WTC11 (cell line): ENCODE measurements around the gene GRK4. TPM values are rescaled to one million over a fixed set of nuclear protein-coding genes. Genes with fewer than 3 reads are reported as not detected.
A peak's percentile ranks its signal among the peaks of the same experiment; 100 is the strongest.

Experiments
- ATAC-seq: fragments of 200-7000 bp; cut with Tn5 transposase; 2 replicates; pipeline ENCODE4 v1.10.0; 2021; ENCODE audit warnings: mild to moderate bottlenecking, moderate library complexity
- CTCF ChIA-PET: fragments of 300-600 bp; sonication (Branson Sonifier 250); formaldehyde crosslinking; loops from one replicate; lab custom pipeline; 2021; ENCODE audit warnings: antibody characterized with exemption; lab: Charles Lee
- POLR2A ChIA-PET: fragments of 350-600 bp; sonication (Branson Sonifier 250); formaldehyde crosslinking; loops from one replicate; lab custom pipeline; 2021; ENCODE audit warnings: antibody characterized with exemption; lab: Charles Lee
- DNase-seq: peaks from one replicate; pipeline ENCODE4 v3.0.0; 2021; ENCODE audit warnings: low spot score
- H3K27ac Mint-ChIP-seq: 2 replicates; pipeline ENCODE4 v1.8.0; 2021; ENCODE audit warnings: mixed read lengths
- H3K27me3 Mint-ChIP-seq: 2 replicates; pipeline ENCODE4 v1.8.0; 2021; ENCODE audit warnings: low read depth, mild to moderate bottlenecking, moderate library complexity, mixed read lengths
- H3K36me3 Mint-ChIP-seq: 2 replicates; pipeline ENCODE4 v1.8.0; 2021; ENCODE audit warnings: mixed read lengths
- H3K4me1 Mint-ChIP-seq: 2 replicates; pipeline ENCODE4 v1.8.0; 2022; ENCODE audit warnings: mixed read lengths
- H3K4me3 Mint-ChIP-seq: 2 replicates; pipeline ENCODE4 v1.8.0; 2021; ENCODE audit warnings: mild to moderate bottlenecking, moderate library complexity, mixed read lengths
- H3K9me3 Mint-ChIP-seq: 2 replicates; pipeline ENCODE4 v1.8.0; 2021; ENCODE audit warnings: mixed read lengths
- CREM ChIP-seq: sonication (generic); formaldehyde crosslinking; IDR thresholded peaks from 2 replicates; pipeline ENCODE4 v1.8.1; 2022; ENCODE audit warnings: mild to moderate bottlenecking, missing genetic modification reagents, moderate library complexity
- ETV6 ChIP-seq: sonication (generic); formaldehyde crosslinking; IDR thresholded peaks from 2 replicates; pipeline ENCODE4 v1.8.1; 2022; ENCODE audit warnings: mild to moderate bottlenecking, missing genetic modification reagents
- FOXK1 ChIP-seq: sonication (generic); formaldehyde crosslinking; IDR thresholded peaks from 2 replicates; pipeline ENCODE4 v1.8.0; 2022; ENCODE audit warnings: mild to moderate bottlenecking, moderate library complexity, missing genetic modification reagents
- JAZF1 ChIP-seq: fragments of 250-450 bp; sonication (Bioruptor Pico); IDR thresholded peaks from 2 replicates; pipeline ENCODE4 v1.9.0; 2021; ENCODE audit warnings: moderate library complexity, mild to moderate bottlenecking, inconsistent platforms
- JUN ChIP-seq: sonication (generic); formaldehyde crosslinking; IDR thresholded peaks from 2 replicates; pipeline ENCODE4 v1.8.0; 2023; ENCODE audit warnings: mild to moderate bottlenecking, missing genetic modification reagents
- NR3C1 ChIP-seq: sonication (generic); formaldehyde crosslinking; conservative IDR thresholded peaks from 2 replicates; pipeline ENCODE4 v1.8.1; 2023; ENCODE audit warnings: low read depth, mild to moderate bottlenecking, missing genetic modification reagents
- SMAD3 ChIP-seq: sonication (generic); formaldehyde crosslinking; IDR thresholded peaks from 2 replicates; pipeline ENCODE4 v1.8.0; 2022; ENCODE audit warnings: missing genetic modification reagents, mild to moderate bottlenecking, borderline replicate concordance
- TEAD1 ChIP-seq: sonication (generic); formaldehyde crosslinking; IDR thresholded peaks from 2 replicates; pipeline ENCODE4 v1.8.0; 2022; ENCODE audit warnings: mild to moderate bottlenecking, missing genetic modification reagents
- TEAD4 ChIP-seq: sonication (generic); formaldehyde crosslinking; IDR thresholded peaks from 2 replicates; pipeline ENCODE4 v1.8.0; 2022; ENCODE audit warnings: mild to moderate bottlenecking, missing genetic modification reagents
- ZBTB21 ChIP-seq: sonication (generic); formaldehyde crosslinking; IDR thresholded peaks from 2 replicates; pipeline ENCODE4 v1.8.1; 2023; ENCODE audit warnings: mild to moderate bottlenecking, missing genetic modification reagents, borderline replicate concordance
- ZNF121 ChIP-seq: sonication (generic); formaldehyde crosslinking; IDR thresholded peaks from 2 replicates; pipeline ENCODE4 v1.8.0; 2023; ENCODE audit warnings: missing genetic modification reagents
- total RNA-seq: library from RNA; stranded (reverse); gene quantifications from 3 replicates; pipeline ENCODE4 v1.2.3, GENCODE V29; 2021
- TF ChIP-seq, protein P1 (sequence below): sonication (generic); formaldehyde crosslinking; IDR thresholded peaks from 2 replicates; pipeline ENCODE4 v1.8.0; 2022; ENCODE audit warnings: mild to moderate bottlenecking, missing genetic modification reagents
- TF ChIP-seq, protein P2 (sequence below): sonication (generic); formaldehyde crosslinking; IDR thresholded peaks from 2 replicates; pipeline ENCODE4 v1.8.1; 2023; ENCODE audit warnings: mild to moderate bottlenecking, missing genetic modification reagents, moderate library complexity
- TF ChIP-seq, protein P3 (sequence below): sonication (generic); formaldehyde crosslinking; IDR thresholded peaks from 2 replicates; pipeline ENCODE4 v1.8.1; 2022; ENCODE audit warnings: mild to moderate bottlenecking, missing genetic modification reagents, moderate library complexity, borderline replicate concordance
- TF ChIP-seq, protein P4 (sequence below): sonication (generic); formaldehyde crosslinking; IDR thresholded peaks from 2 replicates; pipeline ENCODE4 v1.8.1; 2023; ENCODE audit warnings: mild to moderate bottlenecking, missing genetic modification reagents, borderline replicate concordance
- TF ChIP-seq, protein P5 (sequence below): sonication (generic); formaldehyde crosslinking; IDR thresholded peaks from 2 replicates; pipeline ENCODE4 v1.8.0; 2023; ENCODE audit warnings: mild to moderate bottlenecking, missing genetic modification reagents

Gene GRK4
- total RNA-seq, 1 experiment from 2014 or later = 1.4 TPM

DNA sequence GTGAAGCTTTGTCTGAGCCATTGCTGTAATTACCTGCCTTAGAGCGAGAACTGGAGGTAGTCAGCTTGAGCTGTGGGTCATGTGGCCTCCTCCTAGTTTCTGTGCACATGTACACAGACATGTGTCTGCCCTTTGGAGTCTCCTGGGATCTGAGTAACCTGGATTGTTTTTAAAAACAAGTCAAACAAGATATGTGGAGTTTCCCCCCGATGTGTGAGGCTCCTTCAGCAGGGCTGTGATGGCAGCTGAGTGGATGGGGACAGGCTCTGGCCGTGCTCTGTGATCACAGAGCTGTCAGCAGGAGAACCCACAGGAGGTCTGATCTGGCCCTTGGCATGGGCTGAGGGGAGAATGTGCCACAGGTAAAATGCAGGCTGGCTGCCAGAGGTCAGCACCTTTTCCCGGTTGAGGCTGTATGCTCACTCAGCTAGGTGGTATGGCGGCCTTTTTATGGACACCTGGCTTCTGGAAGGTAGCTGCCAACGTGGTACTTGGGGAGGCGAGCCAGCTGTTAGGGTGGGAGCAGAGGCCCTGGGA is 38.5 kb upstream of the GRK4 start:
- Mint-ChIP-seq H3K9me3 (peaks cover 28% of the 10 kb centered on the region), H3K27ac (peak overlapping the region; percentile 80), H3K27me3 (no peaks in the 10 kb centered on the region), H3K4me1 (peaks cover 34% of the 10 kb centered on the region), H3K36me3 (peaks cover 70% of the 10 kb centered on the region)
- POLR2A ChIA-PET = no interaction called here
- no peak for DNase-seq
- ATAC-seq = no peak
- TF ChIP-seq JUN = no peak
- TF ChIP-seq, protein P1, sequence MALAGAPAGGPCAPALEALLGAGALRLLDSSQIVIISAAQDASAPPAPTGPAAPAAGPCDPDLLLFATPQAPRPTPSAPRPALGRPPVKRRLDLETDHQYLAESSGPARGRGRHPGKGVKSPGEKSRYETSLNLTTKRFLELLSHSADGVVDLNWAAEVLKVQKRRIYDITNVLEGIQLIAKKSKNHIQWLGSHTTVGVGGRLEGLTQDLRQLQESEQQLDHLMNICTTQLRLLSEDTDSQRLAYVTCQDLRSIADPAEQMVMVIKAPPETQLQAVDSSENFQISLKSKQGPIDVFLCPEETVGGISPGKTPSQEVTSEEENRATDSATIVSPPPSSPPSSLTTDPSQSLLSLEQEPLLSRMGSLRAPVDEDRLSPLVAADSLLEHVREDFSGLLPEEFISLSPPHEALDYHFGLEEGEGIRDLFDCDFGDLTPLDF (CRISPR knock-in tag) = no peak
- no peak for TF ChIP-seq TEAD4 (CRISPR knock-in tag)
- TF ChIP-seq NR3C1 (CRISPR knock-in tag) = no peak
- TF ChIP-seq, protein P2, sequence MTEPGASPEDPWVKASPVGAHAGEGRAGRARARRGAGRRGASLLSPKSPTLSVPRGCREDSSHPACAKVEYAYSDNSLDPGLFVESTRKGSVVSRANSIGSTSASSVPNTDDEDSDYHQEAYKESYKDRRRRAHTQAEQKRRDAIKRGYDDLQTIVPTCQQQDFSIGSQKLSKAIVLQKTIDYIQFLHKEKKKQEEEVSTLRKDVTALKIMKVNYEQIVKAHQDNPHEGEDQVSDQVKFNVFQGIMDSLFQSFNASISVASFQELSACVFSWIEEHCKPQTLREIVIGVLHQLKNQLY (CRISPR knock-in tag) = no peak
- no peak for TF ChIP-seq ETV6 (CRISPR knock-in tag)
- TF ChIP-seq, protein P3, sequence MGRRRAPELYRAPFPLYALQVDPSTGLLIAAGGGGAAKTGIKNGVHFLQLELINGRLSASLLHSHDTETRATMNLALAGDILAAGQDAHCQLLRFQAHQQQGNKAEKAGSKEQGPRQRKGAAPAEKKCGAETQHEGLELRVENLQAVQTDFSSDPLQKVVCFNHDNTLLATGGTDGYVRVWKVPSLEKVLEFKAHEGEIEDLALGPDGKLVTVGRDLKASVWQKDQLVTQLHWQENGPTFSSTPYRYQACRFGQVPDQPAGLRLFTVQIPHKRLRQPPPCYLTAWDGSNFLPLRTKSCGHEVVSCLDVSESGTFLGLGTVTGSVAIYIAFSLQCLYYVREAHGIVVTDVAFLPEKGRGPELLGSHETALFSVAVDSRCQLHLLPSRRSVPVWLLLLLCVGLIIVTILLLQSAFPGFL (CRISPR knock-in tag) = no peak
- TF ChIP-seq, protein P4, sequence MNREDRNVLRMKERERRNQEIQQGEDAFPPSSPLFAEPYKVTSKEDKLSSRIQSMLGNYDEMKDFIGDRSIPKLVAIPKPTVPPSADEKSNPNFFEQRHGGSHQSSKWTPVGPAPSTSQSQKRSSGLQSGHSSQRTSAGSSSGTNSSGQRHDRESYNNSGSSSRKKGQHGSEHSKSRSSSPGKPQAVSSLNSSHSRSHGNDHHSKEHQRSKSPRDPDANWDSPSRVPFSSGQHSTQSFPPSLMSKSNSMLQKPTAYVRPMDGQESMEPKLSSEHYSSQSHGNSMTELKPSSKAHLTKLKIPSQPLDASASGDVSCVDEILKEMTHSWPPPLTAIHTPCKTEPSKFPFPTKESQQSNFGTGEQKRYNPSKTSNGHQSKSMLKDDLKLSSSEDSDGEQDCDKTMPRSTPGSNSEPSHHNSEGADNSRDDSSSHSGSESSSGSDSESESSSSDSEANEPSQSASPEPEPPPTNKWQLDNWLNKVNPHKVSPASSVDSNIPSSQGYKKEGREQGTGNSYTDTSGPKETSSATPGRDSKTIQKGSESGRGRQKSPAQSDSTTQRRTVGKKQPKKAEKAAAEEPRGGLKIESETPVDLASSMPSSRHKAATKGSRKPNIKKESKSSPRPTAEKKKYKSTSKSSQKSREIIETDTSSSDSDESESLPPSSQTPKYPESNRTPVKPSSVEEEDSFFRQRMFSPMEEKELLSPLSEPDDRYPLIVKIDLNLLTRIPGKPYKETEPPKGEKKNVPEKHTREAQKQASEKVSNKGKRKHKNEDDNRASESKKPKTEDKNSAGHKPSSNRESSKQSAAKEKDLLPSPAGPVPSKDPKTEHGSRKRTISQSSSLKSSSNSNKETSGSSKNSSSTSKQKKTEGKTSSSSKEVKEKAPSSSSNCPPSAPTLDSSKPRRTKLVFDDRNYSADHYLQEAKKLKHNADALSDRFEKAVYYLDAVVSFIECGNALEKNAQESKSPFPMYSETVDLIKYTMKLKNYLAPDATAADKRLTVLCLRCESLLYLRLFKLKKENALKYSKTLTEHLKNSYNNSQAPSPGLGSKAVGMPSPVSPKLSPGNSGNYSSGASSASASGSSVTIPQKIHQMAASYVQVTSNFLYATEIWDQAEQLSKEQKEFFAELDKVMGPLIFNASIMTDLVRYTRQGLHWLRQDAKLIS (CRISPR knock-in tag) = no peak
- TF ChIP-seq ZNF121 (CRISPR knock-in tag) = no peak
- TF ChIP-seq FOXK1 (CRISPR knock-in tag) = no peak
- TF ChIP-seq, protein P5, sequence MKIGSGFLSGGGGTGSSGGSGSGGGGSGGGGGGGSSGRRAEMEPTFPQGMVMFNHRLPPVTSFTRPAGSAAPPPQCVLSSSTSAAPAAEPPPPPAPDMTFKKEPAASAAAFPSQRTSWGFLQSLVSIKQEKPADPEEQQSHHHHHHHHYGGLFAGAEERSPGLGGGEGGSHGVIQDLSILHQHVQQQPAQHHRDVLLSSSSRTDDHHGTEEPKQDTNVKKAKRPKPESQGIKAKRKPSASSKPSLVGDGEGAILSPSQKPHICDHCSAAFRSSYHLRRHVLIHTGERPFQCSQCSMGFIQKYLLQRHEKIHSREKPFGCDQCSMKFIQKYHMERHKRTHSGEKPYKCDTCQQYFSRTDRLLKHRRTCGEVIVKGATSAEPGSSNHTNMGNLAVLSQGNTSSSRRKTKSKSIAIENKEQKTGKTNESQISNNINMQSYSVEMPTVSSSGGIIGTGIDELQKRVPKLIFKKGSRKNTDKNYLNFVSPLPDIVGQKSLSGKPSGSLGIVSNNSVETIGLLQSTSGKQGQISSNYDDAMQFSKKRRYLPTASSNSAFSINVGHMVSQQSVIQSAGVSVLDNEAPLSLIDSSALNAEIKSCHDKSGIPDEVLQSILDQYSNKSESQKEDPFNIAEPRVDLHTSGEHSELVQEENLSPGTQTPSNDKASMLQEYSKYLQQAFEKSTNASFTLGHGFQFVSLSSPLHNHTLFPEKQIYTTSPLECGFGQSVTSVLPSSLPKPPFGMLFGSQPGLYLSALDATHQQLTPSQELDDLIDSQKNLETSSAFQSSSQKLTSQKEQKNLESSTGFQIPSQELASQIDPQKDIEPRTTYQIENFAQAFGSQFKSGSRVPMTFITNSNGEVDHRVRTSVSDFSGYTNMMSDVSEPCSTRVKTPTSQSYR = no peak
- TF ChIP-seq TEAD1 = no peak
- no peak for TF ChIP-seq SMAD3
- no peak for TF ChIP-seq JAZF1 (CRISPR knock-in tag)
- TF ChIP-seq, all 79 proteins: peak for 0
- CTCF ChIA-PET = interaction anchor here (1.1 kb wide), 1 partner anchor 14 kb away, joined by 4 read pairs; no protein-coding TSS in a partner anchor
- H3K4me3 Mint-ChIP-seq = no peak overlapping the region

GRCh38 chr4:2925496-2925895 is 37.9 kb upstream of the GRK4 start:
- ATAC-seq = no peak
- CTCF ChIA-PET = no interaction called here

More at GRCh38 chr4:2925496-2925895, 37.9 kb upstream of the GRK4 start:
- no peak for DNase-seq
- no peaks in the 10 kb centered on the region for H3K27me3 Mint-ChIP-seq
- POLR2A ChIA-PET = no interaction called here
- H3K27ac Mint-ChIP-seq = no peak overlapping the region
- no peak for TF ChIP-seq CREM (CRISPR knock-in tag)
- no peak for TF ChIP-seq ZBTB21 (CRISPR knock-in tag)
- no peak for TF ChIP-seq JUN
- TF ChIP-seq, all 79 proteins: peak for 0
- H3K36me3 Mint-ChIP-seq = peaks cover 67% of the 10 kb centered on the region
- peaks cover 34% of the 10 kb centered on the region for H3K4me1 Mint-ChIP-seq
- peaks cover 21% of the 10 kb centered on the region for H3K9me3 Mint-ChIP-seq
- H3K4me3 Mint-ChIP-seq = no peak overlapping the region
